Measurements from ENCODE around the gene PDK2.

GRCh38 chr17:50139185-50139783 lies 44.1 kb downstream of the PDK2 start:
- TF ChIP-seq CTCF (IDR thresholded peaks at IDR 0.05 in 4 of 5, conservative IDR thresholded peaks at IDR 0.05 in 1 of 5) (no peak), POLR2A (IDR thresholded peaks at IDR 0.05) (no peak)
